Stimulated activated memory B cell treated with anti-CD40 and anti-IgM and Interleukin-4, amounts not matched to agents 10 μg/mL and 1 μg/mL and 100 μg/mL, for 72 hours (primary cell): ENCODE results near the gene KATNAL1.
"Not testable (repeated sequence)": the region's sequence is repeated elsewhere in the genome, so short reads cannot be mapped to it uniquely, and the experiment has no call there.

Experiments used
- ATAC-seq: fragments of 150-1000 bp; cut with Tn5 transposase; 2 replicates; pipeline ENCODE4 v1.10.0; 2021
- H3K27ac Mint-ChIP-seq: one replicate; pipeline ENCODE4 v1.8.0; 2022; ENCODE audit warnings: mild to moderate bottlenecking, mixed read lengths
- H3K27me3 Mint-ChIP-seq: one replicate; pipeline ENCODE4 v1.8.0; 2022; ENCODE audit warnings: mixed read lengths
- H3K36me3 Mint-ChIP-seq: one replicate; pipeline ENCODE4 v1.8.0; 2022; ENCODE audit warnings: mixed read lengths
- H3K4me1 Mint-ChIP-seq: one replicate; pipeline ENCODE4 v1.8.0; 2022; ENCODE audit warnings: mixed read lengths
- H3K4me3 Mint-ChIP-seq: one replicate; pipeline ENCODE4 v1.8.0; 2022; ENCODE audit warnings: mild to moderate bottlenecking, moderate library complexity, mixed read lengths
- H3K9me3 Mint-ChIP-seq: one replicate; pipeline ENCODE4 v1.8.0; 2022; ENCODE audit warnings: mixed read lengths

Gene KATNAL1

GRCh38 chr13:30179597-30180276, 127.6 kb downstream of the KATNAL1 start:
- H3K9me3 Mint-ChIP-seq: no peaks in the 10 kb centered on the region
- ATAC-seq: no peak

GRCh38 chr13:30178976-30179375, 128.4 kb downstream of the KATNAL1 start:
- Mint-ChIP-seq H3K4me1 (peaks cover 10% of the 10 kb centered on the region), H3K27ac (no peak overlapping the region), H3K36me3 (no peaks in the 10 kb centered on the region), H3K9me3 (no peaks in the 10 kb centered on the region), H3K27me3 (no peaks in the 10 kb centered on the region), H3K4me3 (no peak overlapping the region)
- ATAC-seq: no peak

More at GRCh38 chr13:30179597-30180276, 127.6 kb downstream of the KATNAL1 start:
- Mint-ChIP-seq H3K4me3 (no peak overlapping the region), H3K36me3 (no peaks in the 10 kb centered on the region), H3K4me1 (peaks cover 2% of the 10 kb centered on the region), H3K27me3 (no peaks in the 10 kb centered on the region), H3K27ac (no peak overlapping the region)

GRCh38 chr13:30175166-30175565, 132.2 kb downstream of the KATNAL1 start:
- H3K36me3 Mint-ChIP-seq: no peaks in the 10 kb centered on the region
- no peak overlapping the region for H3K4me3 Mint-ChIP-seq
- peaks cover 20% of the 10 kb centered on the region for H3K4me1 Mint-ChIP-seq
- no peaks in the 10 kb centered on the region for H3K27me3 Mint-ChIP-seq
- no peak for ATAC-seq
- H3K27ac Mint-ChIP-seq: no peak overlapping the region
- no peaks in the 10 kb centered on the region for H3K9me3 Mint-ChIP-seq

- H3K27ac Mint-ChIP-seq, H3K9me3 Mint-ChIP-seq, H3K36me3 Mint-ChIP-seq, H3K27me3 Mint-ChIP-seq, H3K4me3 Mint-ChIP-seq: not testable (repeated sequence)
- ATAC-seq: peak; percentile 84
- peaks cover 20% of the 10 kb centered on the region for H3K4me1 Mint-ChIP-seq
These were observed 133.1 kb downstream of the KATNAL1 start for GRCh38 chr13:30174250-30174649.

GRCh38 chr13:30173303-30173610, 134.1 kb downstream of the KATNAL1 start:
- no peak for ATAC-seq
- no peaks in the 10 kb centered on the region for H3K27me3 Mint-ChIP-seq
- H3K9me3 Mint-ChIP-seq: no peaks in the 10 kb centered on the region
- H3K27ac Mint-ChIP-seq: no peak overlapping the region
- H3K36me3 Mint-ChIP-seq: no peaks in the 10 kb centered on the region
- H3K4me1 Mint-ChIP-seq: peaks cover 20% of the 10 kb centered on the region
- H3K4me3 Mint-ChIP-seq: no peak overlapping the region

GRCh38 chr13:30172593-30173302, 134.6 kb downstream of the KATNAL1 start:
- Mint-ChIP-seq H3K4me1 (peaks cover 20% of the 10 kb centered on the region), H3K36me3 (no peaks in the 10 kb centered on the region), H3K27me3 (no peaks in the 10 kb centered on the region), H3K27ac (no peak overlapping the region), H3K9me3 (no peaks in the 10 kb centered on the region), H3K4me3 (no peak overlapping the region)
- no peak for ATAC-seq

GRCh38 chr13:30170569-30170968, 136.8 kb downstream of the KATNAL1 start:
- H3K27me3 Mint-ChIP-seq: no peaks in the 10 kb centered on the region
- H3K4me3 Mint-ChIP-seq: no peak overlapping the region
- peaks cover 20% of the 10 kb centered on the region for H3K4me1 Mint-ChIP-seq
- no peaks in the 10 kb centered on the region for H3K36me3 Mint-ChIP-seq
- no peaks in the 10 kb centered on the region for H3K9me3 Mint-ChIP-seq
- H3K27ac Mint-ChIP-seq: no peak overlapping the region
- no peak for ATAC-seq

GRCh38 chr13:30169442-30169841, 137.9 kb downstream of the KATNAL1 start:
- H3K4me3 Mint-ChIP-seq: no peak overlapping the region
- H3K9me3 Mint-ChIP-seq: no peaks in the 10 kb centered on the region
- ATAC-seq: no peak
- peaks cover 15% of the 10 kb centered on the region for H3K4me1 Mint-ChIP-seq
- H3K36me3 Mint-ChIP-seq: no peaks in the 10 kb centered on the region
- H3K27me3 Mint-ChIP-seq: no peaks in the 10 kb centered on the region
- no peak overlapping the region for H3K27ac Mint-ChIP-seq

- peaks cover 5% of the 10 kb centered on the region for H3K36me3 Mint-ChIP-seq
These were observed 141.6 kb downstream of the KATNAL1 start for GRCh38 chr13:30165796-30166195.

GRCh38 chr13:30165071-30165470, 142.3 kb downstream of the KATNAL1 start:
- ATAC-seq: no peak
- Mint-ChIP-seq H3K27me3 (no peaks in the 10 kb centered on the region), H3K9me3 (peaks cover 3% of the 10 kb centered on the region), H3K4me3 (no peak overlapping the region), H3K4me1 (no peaks in the 10 kb centered on the region), H3K36me3 (peaks cover 5% of the 10 kb centered on the region), H3K27ac (no peak overlapping the region)

More at GRCh38 chr13:30165796-30166195, 141.6 kb downstream of the KATNAL1 start:
- no peak overlapping the region for H3K27ac Mint-ChIP-seq
- peaks cover 3% of the 10 kb centered on the region for H3K9me3 Mint-ChIP-seq
- no peaks in the 10 kb centered on the region for H3K27me3 Mint-ChIP-seq
- no peak for ATAC-seq
- H3K4me3 Mint-ChIP-seq: no peak overlapping the region
- no peaks in the 10 kb centered on the region for H3K4me1 Mint-ChIP-seq

GRCh38 chr13:30164146-30164545, 143.2 kb downstream of the KATNAL1 start:
- H3K27ac Mint-ChIP-seq: no peak overlapping the region
- H3K9me3 Mint-ChIP-seq: peaks cover 3% of the 10 kb centered on the region
- peaks cover 5% of the 10 kb centered on the region for H3K36me3 Mint-ChIP-seq
- no peak overlapping the region for H3K4me3 Mint-ChIP-seq
- ATAC-seq: no peak
- H3K27me3 Mint-ChIP-seq: no peaks in the 10 kb centered on the region
- H3K4me1 Mint-ChIP-seq: peaks cover 7% of the 10 kb centered on the region

- no peak overlapping the region for H3K4me3 Mint-ChIP-seq
- peaks cover 14% of the 10 kb centered on the region for H3K4me1 Mint-ChIP-seq
- no peak overlapping the region for H3K27ac Mint-ChIP-seq
- no peaks in the 10 kb centered on the region for H3K27me3 Mint-ChIP-seq
- ATAC-seq: no peak
- H3K36me3 Mint-ChIP-seq: peaks cover 5% of the 10 kb centered on the region
- peaks cover 3% of the 10 kb centered on the region for H3K9me3 Mint-ChIP-seq
These were observed 143.9 kb downstream of the KATNAL1 start for GRCh38 chr13:30163441-30163840.

GRCh38 chr13:30159446-30159839, 147.9 kb downstream of the KATNAL1 start:
- H3K27ac Mint-ChIP-seq: peak overlapping the region; percentile 53
- ATAC-seq: peak; percentile 58
- peak overlapping the region; percentile 19 for H3K4me3 Mint-ChIP-seq
- H3K4me1 Mint-ChIP-seq: peaks cover 49% of the 10 kb centered on the region
- H3K36me3 Mint-ChIP-seq: peaks cover 5% of the 10 kb centered on the region
- H3K9me3 Mint-ChIP-seq: peaks cover 3% of the 10 kb centered on the region
- H3K27me3 Mint-ChIP-seq: peaks cover 20% of the 10 kb centered on the region

- ATAC-seq: no peak
- Mint-ChIP-seq H3K4me3 (peak overlapping the region; percentile 19), H3K27ac (peak overlapping the region; percentile 53), H3K36me3 (peaks cover 5% of the 10 kb centered on the region), H3K9me3 (peaks cover 3% of the 10 kb centered on the region), H3K27me3 (peaks cover 25% of the 10 kb centered on the region), H3K4me1 (peaks cover 54% of the 10 kb centered on the region)
These were observed 148.4 kb downstream of the KATNAL1 start for GRCh38 chr13:30158774-30159445.

GRCh38 chr13:30157616-30157993, 149.7 kb downstream of the KATNAL1 start:
- peak; percentile 49 for ATAC-seq
- Mint-ChIP-seq H3K4me3 (no peak overlapping the region), H3K4me1 (peaks cover 59% of the 10 kb centered on the region), H3K27me3 (peaks cover 27% of the 10 kb centered on the region), H3K27ac (peak overlapping the region; percentile 53), H3K36me3 (peaks cover 2% of the 10 kb centered on the region), H3K9me3 (peaks cover under 1% of the 10 kb centered on the region)
